Nephron progenitor cell (in vitro differentiated cells): ENCODE results near the gene UMAD1.

Experiments
- DNase-seq: peaks from one replicate; pipeline ENCODE4 v3.0.0; 2021
- H3K27ac Mint-ChIP-seq: 2 replicates; pipeline ENCODE4 v1.8.0; 2021; ENCODE audit warnings: mild to moderate bottlenecking, moderate library complexity, mixed read lengths
- H3K27me3 Mint-ChIP-seq: 2 replicates; pipeline ENCODE4 v1.8.0; 2021; ENCODE audit warnings: mild to moderate bottlenecking, low read depth, mixed read lengths; ENCODE audit not compliant: poor library complexity
- H3K36me3 Mint-ChIP-seq: 2 replicates; pipeline ENCODE4 v1.8.0; 2021; ENCODE audit warnings: low read depth, mixed read lengths
- H3K4me1 Mint-ChIP-seq: 2 replicates; pipeline ENCODE4 v1.8.0; 2021; ENCODE audit warnings: mixed read lengths
- H3K4me3 Mint-ChIP-seq: 2 replicates; pipeline ENCODE4 v1.8.0; 2021; ENCODE audit warnings: mild to moderate bottlenecking, moderate library complexity, mixed read lengths
- H3K9me3 Mint-ChIP-seq: 2 replicates; pipeline ENCODE4 v1.8.0; 2021; ENCODE audit warnings: mild to moderate bottlenecking, moderate library complexity, mixed read lengths
- TF ChIP-seq, protein P1 (sequence below): fragments of 200-600 bp; sonication (generic); IDR thresholded peaks from 2 replicates; pipeline ENCODE4 v1.5.0; 2021; ENCODE audit warnings: antibody characterized with exemption

UMAD1 gene

DNA sequence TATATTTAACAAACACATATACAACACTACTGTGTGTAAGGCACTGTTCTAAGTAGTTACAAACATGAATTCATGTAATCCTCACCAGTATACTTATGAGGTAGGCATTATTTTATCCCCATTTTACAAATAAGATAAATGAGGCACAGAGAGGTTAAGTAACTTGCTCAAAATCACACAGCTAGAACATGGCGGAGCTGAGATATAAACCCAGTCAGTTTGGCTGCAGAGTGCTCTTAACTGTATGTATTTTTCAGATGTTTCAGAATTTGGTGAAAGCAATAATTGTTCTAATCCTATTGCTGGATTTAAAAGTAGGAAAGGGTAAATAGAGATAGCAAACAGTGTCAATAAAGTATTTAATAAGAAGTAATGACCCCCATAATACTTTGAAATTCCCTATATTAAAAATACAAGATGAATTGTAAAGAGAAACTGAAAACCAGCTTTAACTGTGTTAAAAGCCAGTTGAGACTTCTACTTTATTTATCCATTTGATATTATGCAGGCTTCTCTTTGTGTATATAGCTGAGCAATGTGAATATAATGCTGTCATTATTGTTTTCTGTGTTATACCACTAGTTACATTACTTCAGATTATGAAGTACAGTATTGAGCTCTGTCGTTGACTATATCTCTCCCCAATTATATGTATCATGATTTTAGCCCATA is 110.2 kb downstream of the UMAD1 start:
- Mint-ChIP-seq H3K4me3 (no peak overlapping the region), H3K36me3 (peaks cover 4% of the 10 kb centered on the region), H3K27ac (no peak overlapping the region), H3K9me3 (no peaks in the 10 kb centered on the region), H3K4me1 (peaks cover 6% of the 10 kb centered on the region), H3K27me3 (no peaks in the 10 kb centered on the region)
- TF ChIP-seq, protein P1, sequence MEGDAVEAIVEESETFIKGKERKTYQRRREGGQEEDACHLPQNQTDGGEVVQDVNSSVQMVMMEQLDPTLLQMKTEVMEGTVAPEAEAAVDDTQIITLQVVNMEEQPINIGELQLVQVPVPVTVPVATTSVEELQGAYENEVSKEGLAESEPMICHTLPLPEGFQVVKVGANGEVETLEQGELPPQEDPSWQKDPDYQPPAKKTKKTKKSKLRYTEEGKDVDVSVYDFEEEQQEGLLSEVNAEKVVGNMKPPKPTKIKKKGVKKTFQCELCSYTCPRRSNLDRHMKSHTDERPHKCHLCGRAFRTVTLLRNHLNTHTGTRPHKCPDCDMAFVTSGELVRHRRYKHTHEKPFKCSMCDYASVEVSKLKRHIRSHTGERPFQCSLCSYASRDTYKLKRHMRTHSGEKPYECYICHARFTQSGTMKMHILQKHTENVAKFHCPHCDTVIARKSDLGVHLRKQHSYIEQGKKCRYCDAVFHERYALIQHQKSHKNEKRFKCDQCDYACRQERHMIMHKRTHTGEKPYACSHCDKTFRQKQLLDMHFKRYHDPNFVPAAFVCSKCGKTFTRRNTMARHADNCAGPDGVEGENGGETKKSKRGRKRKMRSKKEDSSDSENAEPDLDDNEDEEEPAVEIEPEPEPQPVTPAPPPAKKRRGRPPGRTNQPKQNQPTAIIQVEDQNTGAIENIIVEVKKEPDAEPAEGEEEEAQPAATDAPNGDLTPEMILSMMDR, result no peak
- no peak for DNase-seq

DNA sequence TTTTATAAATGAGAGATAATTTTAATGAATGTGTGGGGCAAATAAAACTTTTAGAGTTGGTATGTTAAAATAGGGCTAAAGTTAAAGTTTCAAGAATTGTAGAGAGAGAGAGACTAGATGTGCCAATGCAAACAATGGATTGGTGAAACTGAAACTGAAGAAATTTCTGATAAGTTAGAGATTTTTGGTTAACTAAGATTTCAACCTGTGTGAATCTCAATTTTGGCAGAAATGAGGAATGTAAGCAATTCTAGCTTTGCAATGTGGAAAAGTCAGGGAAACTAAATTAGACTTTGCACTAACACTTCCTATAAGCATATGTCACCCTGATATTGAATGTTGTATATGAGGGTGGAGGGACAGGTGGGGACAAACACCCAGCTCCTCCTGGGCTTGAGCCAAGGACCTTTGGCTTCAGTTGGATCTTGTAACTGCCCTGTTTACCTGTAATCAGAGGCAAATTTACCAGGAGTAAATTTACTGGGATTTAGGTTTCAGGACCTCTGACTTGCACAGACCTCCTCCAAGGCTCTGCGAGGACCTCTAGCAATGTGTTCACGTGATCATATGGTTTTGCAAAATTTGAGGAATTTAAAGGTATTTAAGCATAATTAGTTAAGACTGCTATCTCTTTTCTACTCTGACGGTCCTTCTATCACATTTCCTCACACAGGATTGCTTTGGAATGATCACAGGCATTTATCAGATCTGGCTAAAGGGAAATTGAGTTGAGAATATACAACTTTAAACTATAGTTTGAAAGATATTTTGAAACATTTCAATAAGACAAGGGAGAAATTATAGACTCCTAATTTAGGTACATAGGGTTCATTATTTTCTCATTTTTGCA is 110.9 kb downstream of the UMAD1 start:
- H3K9me3 Mint-ChIP-seq, result no peaks in the 10 kb centered on the region
- TF ChIP-seq, protein P1, result no peak
- DNase-seq, result no peak
- peaks cover 4% of the 10 kb centered on the region for H3K36me3 Mint-ChIP-seq
- H3K4me1 Mint-ChIP-seq, result peaks cover 6% of the 10 kb centered on the region
- no peaks in the 10 kb centered on the region for H3K27me3 Mint-ChIP-seq
- H3K27ac Mint-ChIP-seq, result no peak overlapping the region
- no peak overlapping the region for H3K4me3 Mint-ChIP-seq

DNA sequence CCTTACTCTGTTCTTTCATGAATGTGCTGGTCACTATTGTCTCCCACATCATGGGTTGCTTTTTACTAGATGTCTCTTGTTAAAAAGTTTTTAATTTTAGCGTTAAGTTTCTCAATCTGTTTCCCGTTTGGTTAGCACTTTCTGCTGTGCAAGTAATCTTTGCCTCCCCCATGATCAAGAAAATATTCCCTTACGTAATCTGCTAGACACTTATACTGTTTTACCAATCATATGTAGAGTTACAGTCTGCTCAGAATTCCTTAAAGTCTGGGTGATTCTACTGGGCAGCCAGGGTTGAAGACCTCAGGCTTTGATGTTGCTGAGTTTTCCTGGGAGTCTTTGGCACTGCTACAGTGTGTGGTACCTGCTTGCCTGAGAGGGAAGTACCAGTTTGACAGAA is 116.0 kb downstream of the UMAD1 start:
- Mint-ChIP-seq H3K4me3 (no peak overlapping the region), H3K9me3 (no peaks in the 10 kb centered on the region), H3K27me3 (no peaks in the 10 kb centered on the region), H3K4me1 (no peaks in the 10 kb centered on the region), H3K36me3 (peaks cover 4% of the 10 kb centered on the region), H3K27ac (no peak overlapping the region)
- TF ChIP-seq, protein P1, result no peak
- DNase-seq, result no peak

DNA sequence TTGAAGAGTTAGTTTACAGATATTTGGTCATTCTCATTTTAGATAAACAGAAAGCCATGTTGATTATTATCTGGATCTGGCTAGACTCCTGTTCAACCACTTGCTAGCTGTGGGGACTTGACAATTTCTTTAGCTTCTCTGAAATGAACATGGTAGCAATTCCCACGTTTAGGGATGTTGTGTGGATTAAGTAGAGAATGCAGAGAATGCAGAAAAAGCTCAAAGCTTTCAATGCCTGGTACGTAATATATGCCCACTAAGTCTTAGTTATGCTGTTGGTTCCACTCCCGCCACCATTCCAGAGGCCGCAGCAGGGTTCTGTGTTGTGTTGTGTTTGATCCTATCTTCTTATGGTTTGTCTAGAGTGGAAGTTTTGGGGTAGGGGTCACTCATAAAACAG is 117.0 kb downstream of the UMAD1 start:
- no peaks in the 10 kb centered on the region for H3K27me3 Mint-ChIP-seq
- peaks cover 4% of the 10 kb centered on the region for H3K36me3 Mint-ChIP-seq
- no peaks in the 10 kb centered on the region for H3K4me1 Mint-ChIP-seq
- no peak overlapping the region for H3K27ac Mint-ChIP-seq
- no peak for DNase-seq
- no peak overlapping the region for H3K4me3 Mint-ChIP-seq
- H3K9me3 Mint-ChIP-seq, result no peaks in the 10 kb centered on the region
- TF ChIP-seq, protein P1, result no peak

DNA sequence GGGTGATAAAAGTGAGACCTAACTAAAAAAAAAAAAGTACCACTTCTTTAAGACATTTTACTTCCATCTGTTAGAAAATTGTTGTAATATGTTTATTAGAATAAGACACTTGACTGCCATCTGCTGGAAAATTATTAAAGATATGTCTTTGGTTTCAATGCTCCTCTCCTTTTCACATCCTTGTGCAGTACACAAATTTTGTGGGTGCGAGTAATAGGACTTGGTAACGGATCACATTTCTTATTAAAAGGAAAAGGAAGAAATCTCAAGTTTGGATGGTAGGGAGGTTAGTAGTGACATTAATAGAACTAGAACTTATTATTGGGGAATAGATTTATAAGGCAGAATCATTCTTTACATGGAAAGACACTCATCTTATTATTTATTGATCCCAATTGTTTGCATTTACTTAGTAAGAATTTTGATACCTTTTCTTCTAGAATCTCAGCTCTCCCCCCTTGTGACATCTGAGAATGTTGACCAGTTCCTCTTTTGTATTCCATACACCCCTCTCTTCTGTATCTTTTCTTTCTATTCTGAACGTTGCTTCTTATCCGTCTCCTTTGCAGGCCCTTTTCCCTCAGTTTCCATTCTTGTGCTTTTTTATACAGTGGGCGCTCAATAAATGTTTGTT is 120.9 kb downstream of the UMAD1 start:
- TF ChIP-seq, protein P1, result no peak
- H3K27ac Mint-ChIP-seq, result no peak overlapping the region

More for the DNA sequence above, 120.9 kb downstream of the UMAD1 start:
- no peaks in the 10 kb centered on the region for H3K27me3 Mint-ChIP-seq
- no peaks in the 10 kb centered on the region for H3K9me3 Mint-ChIP-seq
- H3K36me3 Mint-ChIP-seq, result no peaks in the 10 kb centered on the region
- no peak for DNase-seq
- no peaks in the 10 kb centered on the region for H3K4me1 Mint-ChIP-seq
- no peak overlapping the region for H3K4me3 Mint-ChIP-seq
